Activated gamma-delta T cell treated with Interleukin-2 at 50 U/mL for 16 hours (primary cell): ENCODE results near the gene GRIA3.

Experiments used
- DNase-seq: peaks from one replicate; pipeline ENCODE4 v3.0.0-alpha.2; 2020

Gene GRIA3

GRCh38 chrX:123184219-123184865, at the start of gene GRIA3:
TSS of gene GRIA3 (plus strand) at chrX:123184278. CDS start at chrX:123184536, 258 bp downstream.
- no peak for DNase-seq

- DNase-seq, result no peak
Observed at GRCh38 chrX:123138473-123138872, 45.6 kb upstream of the GRIA3 start.

- no peak for DNase-seq
Observed at GRCh38 chrX:123140454-123140853, 43.6 kb upstream of the GRIA3 start.

- DNase-seq, result no peak
Observed at GRCh38 chrX:123140904-123141303, 43.2 kb upstream of the GRIA3 start.

- DNase-seq, result no peak
Observed at GRCh38 chrX:123153846-123154335, 30.2 kb upstream of the GRIA3 start.

GRCh38 chrX:123155327-123155726, 28.8 kb upstream of the GRIA3 start:
- no peak for DNase-seq

- DNase-seq, result no peak
Observed at GRCh38 chrX:123157586-123157985, 26.5 kb upstream of the GRIA3 start.

- DNase-seq, result no peak
Observed at GRCh38 chrX:123159403-123159802, 24.7 kb upstream of the GRIA3 start.

- no peak for DNase-seq
Observed at GRCh38 chrX:123167621-123168020, 16.5 kb upstream of the GRIA3 start.

GRCh38 chrX:123169247-123169901, 14.7 kb upstream of the GRIA3 start:
- no peak for DNase-seq

- DNase-seq, result no peak
Observed at GRCh38 chrX:123170546-123170945, 13.5 kb upstream of the GRIA3 start.

GRCh38 chrX:123171781-123172180, 12.3 kb upstream of the GRIA3 start:
- no peak for DNase-seq

- DNase-seq, result no peak
Observed at GRCh38 chrX:123172869-123173268, 11.2 kb upstream of the GRIA3 start.

- DNase-seq, result no peak
Observed at GRCh38 chrX:123173833-123174232, 10.2 kb upstream of the GRIA3 start.

- no peak for DNase-seq
Observed at GRCh38 chrX:123175366-123176122, 8.5 kb upstream of the GRIA3 start.

- DNase-seq, result no peak
Observed at GRCh38 chrX:123181233-123181914, 2.7 kb upstream of the GRIA3 start.

- DNase-seq, result no peak
Observed at GRCh38 chrX:123184866-123185276, 793 bp downstream of the GRIA3 start.

GRCh38 chrX:123185721-123186120, 1.6 kb downstream of the GRIA3 start:
- DNase-seq, result no peak

GRCh38 chrX:123186801-123187200, 2.7 kb downstream of the GRIA3 start:
- DNase-seq, result no peak

GRCh38 chrX:123188081-123188480, 4.0 kb downstream of the GRIA3 start:
- no peak for DNase-seq

GRCh38 chrX:123189338-123189737, 5.3 kb downstream of the GRIA3 start:
- no peak for DNase-seq

GRCh38 chrX:123190096-123190495, 6.0 kb downstream of the GRIA3 start:
- DNase-seq, result no peak

- DNase-seq, result no peak
Observed at GRCh38 chrX:123193101-123193500, 9.0 kb downstream of the GRIA3 start.
